Muscle layer of duodenum (tissue), 2 donors: ENCODE results near the gene CLEC2B.

Experiments
- H3K27ac ChIP-seq: one replicate; pipeline ENCODE4 v1.7.0; 2013; ENCODE audit warnings: mild to moderate bottlenecking, low read length
- H3K27me3 ChIP-seq: one replicate; pipeline ENCODE4 v1.7.0; 2013; ENCODE audit warnings: low read depth, mild to moderate bottlenecking, control low read depth, low read length
- H3K36me3 ChIP-seq, 2 donors: one replicate each; pipeline ENCODE4 v1.7.0; 2013; ENCODE audit warnings: low read length in 2 of 2, control low read depth in 1 of 2, mild to moderate bottlenecking in 1 of 2; ENCODE audit not compliant: insufficient read depth in 2 of 2, control insufficient read depth in 1 of 2
- H3K4me1 ChIP-seq, 2 donors: one replicate each; pipeline ENCODE4 v1.7.0; 2013; ENCODE audit warnings: low read length in 2 of 2, mild to moderate bottlenecking in 2 of 2, control low read depth in 1 of 2, moderate library complexity in 1 of 2; ENCODE audit not compliant: insufficient read depth in 2 of 2, control insufficient read depth in 1 of 2
- H3K4me3 ChIP-seq, 2 donors: one replicate each; pipeline ENCODE4 v1.7.0; 2013; ENCODE audit warnings: low read length in 2 of 2, low read depth in 1 of 2, mild to moderate bottlenecking in 1 of 2
- H3K9me3 ChIP-seq, 2 donors: one replicate each; pipeline ENCODE4 v1.7.0; 2013; ENCODE audit warnings: low read length in 2 of 2, control low read depth in 1 of 2, mild to moderate bottlenecking in 1 of 2; ENCODE audit not compliant: control insufficient read depth in 1 of 2
- donor health status: healthy.

CLEC2B gene

GRCh38 chr12:9806714-9807113 lies 62.4 kb downstream of the CLEC2B start:
- Histone ChIP-seq H3K4me1 (no peaks in the 10 kb centered on the region), H3K36me3 (no peaks in the 10 kb centered on the region), H3K27ac (no peak overlapping the region), H3K4me3 (no peak overlapping the region), H3K27me3 (no peaks in the 10 kb centered on the region), H3K9me3 (no peaks in the 10 kb centered on the region)

GRCh38 chr12:9805883-9806282 lies 63.3 kb downstream of the CLEC2B start:
- no peak overlapping the region for H3K27ac ChIP-seq
- H3K4me3 ChIP-seq: no peak overlapping the region
- no peaks in the 10 kb centered on the region for H3K9me3 ChIP-seq
- H3K27me3 ChIP-seq: no peaks in the 10 kb centered on the region
- H3K4me1 ChIP-seq: no peaks in the 10 kb centered on the region
- no peaks in the 10 kb centered on the region for H3K36me3 ChIP-seq
